Measurements from ENCODE around the gene ST6GAL1. TPM values are rescaled to one million over a fixed set of nuclear protein-coding genes. Genes with fewer than 3 reads are reported as not detected.
"Not testable (repeated sequence)": the region's sequence is repeated elsewhere in the genome, so short reads cannot be mapped to it uniquely, and the experiment has no call there.

Gene ST6GAL1
- total RNA-seq, 1 donor from 2014 or later: 74.0 TPM

- no peak for DNase-seq (ENCODE audit: low spot score, unreplicated experiment)
- Mint-ChIP-seq H3K36me3 (ENCODE audit: insufficient read depth) (peaks cover 1% of the 10 kb centered on the region), H3K4me1 (ENCODE audit: low read depth) (peaks cover 26% of the 10 kb centered on the region), H3K27me3 (no peaks in the 10 kb centered on the region), H3K9me3 (ENCODE audit: low read depth) (no peaks in the 10 kb centered on the region), H3K4me3 (ENCODE audit: low read depth) (no peak overlapping the region), H3K27ac (no peak overlapping the region)
- no peak for TF ChIP-seq CTCF (IDR thresholded peaks at IDR 0.05; ENCODE audit: unreplicated experiment)
Observed at GRCh38 chr3:186896006-186896405, 34.3 kb upstream of the ST6GAL1 start.

GRCh38 chr3:186896875-186897274 is 33.5 kb upstream of the ST6GAL1 start:
- Mint-ChIP-seq H3K27ac (peak overlapping the region; percentile 67), H3K4me3 (ENCODE audit: low read depth) (no peak overlapping the region)

DNA sequence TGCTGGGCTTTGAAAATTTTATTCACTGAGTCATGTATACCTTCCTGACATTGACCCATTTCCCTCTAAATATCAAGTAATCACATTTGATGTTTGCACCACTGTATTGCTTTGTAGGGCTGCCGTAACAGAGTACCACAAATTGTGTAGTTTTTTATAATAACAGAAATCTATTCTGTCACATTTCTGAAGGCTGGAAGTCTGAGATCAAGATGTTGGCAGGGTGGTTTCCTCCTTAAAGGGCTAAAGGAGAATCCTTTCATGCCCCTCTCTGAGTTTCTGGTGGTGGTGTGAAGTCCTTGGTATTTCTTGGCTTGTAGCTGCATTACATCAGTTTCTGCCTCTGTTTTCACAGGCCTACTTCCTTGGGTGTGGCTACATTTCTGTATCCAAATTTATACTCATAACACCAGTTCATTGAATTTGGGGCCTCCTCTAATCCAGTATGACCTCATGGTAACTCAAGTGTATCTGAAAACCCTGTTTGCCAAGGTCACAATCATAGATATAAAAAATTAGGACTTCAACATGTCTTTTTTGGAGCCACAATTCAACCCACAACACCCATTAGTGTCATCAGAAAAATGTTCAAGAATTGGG is 29.1 kb upstream of the ST6GAL1 start:
- Mint-ChIP-seq H3K4me1 (ENCODE audit: low read depth) (peaks cover 17% of the 10 kb centered on the region), H3K36me3 (ENCODE audit: insufficient read depth) (peaks cover 3% of the 10 kb centered on the region), H3K9me3 (ENCODE audit: low read depth) (peaks cover 20% of the 10 kb centered on the region), H3K27ac (no peak overlapping the region), H3K27me3 (no peaks in the 10 kb centered on the region), H3K4me3 (ENCODE audit: low read depth) (no peak overlapping the region)
- TF ChIP-seq CTCF (IDR thresholded peaks at IDR 0.05; ENCODE audit: unreplicated experiment): no peak
- no peak for DNase-seq (ENCODE audit: low spot score, unreplicated experiment)

More at GRCh38 chr3:186896875-186897274, 33.5 kb upstream of the ST6GAL1 start:
- Mint-ChIP-seq H3K4me1 (ENCODE audit: low read depth) (peaks cover 26% of the 10 kb centered on the region), H3K9me3 (ENCODE audit: low read depth) (no peaks in the 10 kb centered on the region), H3K27me3 (no peaks in the 10 kb centered on the region), H3K36me3 (ENCODE audit: insufficient read depth) (peaks cover 1% of the 10 kb centered on the region)
- TF ChIP-seq CTCF (IDR thresholded peaks at IDR 0.05; ENCODE audit: unreplicated experiment): no peak
- no peak for DNase-seq (ENCODE audit: low spot score, unreplicated experiment)

DNA sequence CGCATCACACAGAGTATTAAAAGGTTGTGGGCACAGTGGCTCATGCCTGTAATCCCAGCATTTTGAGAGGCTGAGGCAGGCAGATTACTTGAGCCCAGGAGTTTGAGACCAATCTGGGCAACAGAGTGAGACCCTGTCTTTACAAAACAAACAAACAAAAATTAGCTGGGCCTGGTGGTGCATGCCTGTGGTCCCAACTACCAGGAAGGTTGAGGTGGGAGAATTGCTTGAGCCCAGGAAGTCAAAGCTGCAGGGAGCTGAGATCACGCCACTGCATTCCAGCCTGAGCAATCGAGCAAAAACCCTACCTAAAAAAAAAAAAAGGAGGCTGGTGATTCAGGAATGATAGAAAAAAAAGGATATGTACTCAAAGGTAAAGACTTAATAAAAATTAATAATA is 28.2 kb upstream of the ST6GAL1 start:
- Mint-ChIP-seq H3K4me1 (ENCODE audit: low read depth) (peaks cover 9% of the 10 kb centered on the region), H3K36me3 (ENCODE audit: insufficient read depth) (peaks cover 1% of the 10 kb centered on the region), H3K27ac (no peak overlapping the region), H3K9me3 (ENCODE audit: low read depth) (peaks cover 28% of the 10 kb centered on the region), H3K27me3 (no peaks in the 10 kb centered on the region), H3K4me3 (ENCODE audit: low read depth) (no peak overlapping the region)
- no peak for DNase-seq (ENCODE audit: low spot score, unreplicated experiment)
- no peak for TF ChIP-seq CTCF (IDR thresholded peaks at IDR 0.05; ENCODE audit: unreplicated experiment)

DNA sequence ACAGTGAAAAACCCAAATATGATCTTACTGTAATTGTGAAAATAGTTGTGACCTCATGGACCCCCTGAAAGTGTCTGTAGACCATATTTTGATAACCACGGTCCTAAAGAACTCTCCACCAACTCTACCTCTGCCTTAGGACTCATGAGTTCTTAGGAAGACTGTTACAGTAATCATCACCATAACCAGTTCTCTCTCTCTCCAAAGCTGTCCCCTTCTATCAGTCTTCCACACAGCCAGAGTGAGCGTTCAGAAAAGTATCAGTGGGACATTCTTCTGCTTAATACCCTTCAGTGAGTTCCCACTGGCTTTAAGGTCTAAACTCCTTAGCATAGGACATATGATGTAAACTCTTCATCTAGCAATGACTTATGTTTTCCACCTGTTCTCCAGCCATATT is 27.6 kb upstream of the ST6GAL1 start:
- no peak overlapping the region for H3K27ac Mint-ChIP-seq
- no peaks in the 10 kb centered on the region for H3K27me3 Mint-ChIP-seq
- TF ChIP-seq CTCF (IDR thresholded peaks at IDR 0.05; ENCODE audit: unreplicated experiment): no peak
- no peak overlapping the region for H3K4me3 Mint-ChIP-seq (ENCODE audit: low read depth)
- no peak for DNase-seq (ENCODE audit: low spot score, unreplicated experiment)
- H3K36me3 Mint-ChIP-seq (ENCODE audit: insufficient read depth): peaks cover 1% of the 10 kb centered on the region
- H3K4me1 Mint-ChIP-seq (ENCODE audit: low read depth): peaks cover 4% of the 10 kb centered on the region
- peaks cover 33% of the 10 kb centered on the region for H3K9me3 Mint-ChIP-seq (ENCODE audit: low read depth)

GRCh38 chr3:186903676-186904075 is 26.6 kb upstream of the ST6GAL1 start:
- H3K4me3 Mint-ChIP-seq (ENCODE audit: low read depth); DNase-seq (ENCODE audit: low spot score, unreplicated experiment); H3K27me3 Mint-ChIP-seq; H3K4me1 Mint-ChIP-seq (ENCODE audit: low read depth); H3K36me3 Mint-ChIP-seq (ENCODE audit: insufficient read depth); H3K27ac Mint-ChIP-seq: not testable (repeated sequence)
- peaks cover 35% of the 10 kb centered on the region for H3K9me3 Mint-ChIP-seq (ENCODE audit: low read depth)

- not testable (repeated sequence) for H3K27me3 Mint-ChIP-seq; H3K27ac Mint-ChIP-seq; H3K36me3 Mint-ChIP-seq (ENCODE audit: insufficient read depth); DNase-seq (ENCODE audit: low spot score, unreplicated experiment); H3K4me3 Mint-ChIP-seq (ENCODE audit: low read depth); H3K4me1 Mint-ChIP-seq (ENCODE audit: low read depth)
- peaks cover 35% of the 10 kb centered on the region for H3K9me3 Mint-ChIP-seq (ENCODE audit: low read depth)
Observed at GRCh38 chr3:186907075-186907474, 23.3 kb upstream of the ST6GAL1 start.

Measured in progenitor cell of endocrine pancreas (in vitro differentiated cells).